Esophagus muscularis mucosa (tissue), 4 donors: ENCODE measurements around the gene NECTIN4. TPM values are rescaled to one million over a fixed set of nuclear protein-coding genes. Genes with fewer than 3 reads are reported as not detected.

Experiments
- DNase-seq: peaks from one replicate; pipeline ENCODE4 v3.0.0-alpha.2; 2017; ENCODE audit errors: extremely low spot score
- H3K27ac ChIP-seq, 4 donors: fragments of 200-600 bp; sonication (generic); replicated peaks in 1 of 4; 1 replicate in 3 of 4; 2 replicates in 1 of 4; pipeline ENCODE4 v1.5.1; 2016 to 2019; ENCODE audit warnings: mild to moderate bottlenecking in 1 of 4
- H3K27me3 ChIP-seq, 4 donors: fragments of 200-600 bp; sonication (generic); one replicate each; pipeline versions ENCODE4 v1.5.1 to v1.6.0; 2016 to 2019
- H3K36me3 ChIP-seq, 4 donors: fragments of 200-600 bp; sonication (generic); one replicate each; pipeline ENCODE4 v1.5.1; 2016 to 2019
- H3K4me1 ChIP-seq, 4 donors: fragments of 200-600 bp; sonication (generic); one replicate each; pipeline ENCODE4 v1.5.1; 2016 to 2019
- H3K4me3 ChIP-seq, 4 donors: fragments of 200-600 bp; sonication (generic); 1 replicate in 2 of 4; 2 replicates in 2 of 4; pipeline ENCODE4 v1.5.1; 2016 to 2019; ENCODE audit warnings: mild to moderate bottlenecking in 4 of 4, moderate library complexity in 1 of 4
- H3K9me3 ChIP-seq, 4 donors: fragments of 200-600 bp; sonication (generic); 1 replicate in 3 of 4; 2 replicates in 1 of 4; pipeline ENCODE4 v1.5.1; 2016 to 2019
- EP300 ChIP-seq: sonication (generic); formaldehyde crosslinking; IDR thresholded peaks from one replicate; pipeline ENCODE4 v1.6.1; 2017; ENCODE audit warnings: antibody characterized with exemption
- POLR2A ChIP-seq: fragments of 450-650 bp; IDR thresholded peaks from one replicate; pipeline ENCODE4 v1.6.1; 2017; ENCODE audit warnings: antibody characterized with exemption, moderate library complexity, mild to moderate bottlenecking, low read depth
- POLR2AphosphoS5 ChIP-seq, 2 donors: sonication (generic); formaldehyde crosslinking; IDR thresholded peaks; one replicate each; pipeline ENCODE4 v1.6.1; 2017; ENCODE audit warnings: antibody characterized with exemption in 2 of 2
- WGBS: methylation state at CpG from one replicate; pipeline ENCODE4 v1.1.5; 2018; 5-methylcytosine and 5-hydroxymethylcytosine counted together
- intact Hi-C: fragments of 100-400 bp; cut with DNase I; formaldehyde crosslinking; loops from one replicate; pipeline ENCODE4 v1.15.1; 2023
- total RNA-seq, 4 donors: library from RNA; depleted of rRNA; stranded (reverse); fragments of >200 nt; gene quantifications; one replicate each; pipeline versions ENCODE4 v1.1.0 to v1.2.1, GENCODE V29; 2016
- TF ChIP-seq, protein P1 (sequence below), 3 experiments: fragments of 200-600 bp in 2 of 3; fragments of 450-650 bp in 1 of 3; sonication (generic) in 2 of 3; IDR thresholded peaks; one replicate each; pipeline ENCODE4 v1.5.1; 2017 to 2019; ENCODE audit warnings: antibody characterized with exemption in 3 of 3, mild to moderate bottlenecking in 2 of 3, moderate library complexity in 1 of 3

Gene NECTIN4
- total RNA-seq, 4 donors from 2014 or later, result not detected

DNA sequence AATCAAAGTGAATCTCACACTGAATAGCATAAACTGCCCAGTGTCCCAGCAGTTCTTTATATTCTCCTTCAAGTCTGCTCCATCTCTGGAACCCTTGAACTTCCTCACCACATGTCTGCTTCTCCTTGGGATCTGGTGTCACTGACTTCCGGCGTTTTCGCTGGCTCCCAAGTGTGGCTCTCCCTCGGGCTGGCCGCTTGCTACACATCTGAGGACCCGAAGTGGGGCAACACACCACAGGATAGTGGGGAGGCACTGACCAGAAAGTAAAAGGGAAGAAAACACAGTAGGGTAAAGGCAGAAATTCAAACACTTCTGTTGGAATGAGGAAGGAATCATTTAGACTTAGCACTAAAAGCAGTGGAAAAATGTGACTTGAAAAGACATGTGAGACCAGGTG, 33.6 kb upstream of the NECTIN4 start:
- WGBS, result 89% methylated on average over 6 of the region's 6 CpGs
- Histone ChIP-seq H3K36me3 (peaks cover 53 to 79% (median 67%) of the 10 kb centered on the region in 4 donors), H3K27ac (no peak overlapping the region), H3K4me1 (peaks cover 29 to 51% (median 39%) of the 10 kb centered on the region in 4 donors), H3K4me3 (no peak overlapping the region), H3K27me3 (no peaks in the 10 kb centered on the region), H3K9me3 (no peaks in the 10 kb centered on the region)
- TF ChIP-seq EP300 (no peak), POLR2AphosphoS5 (IDR thresholded peaks at IDR 0.05) (no peak), POLR2A (no peak)
- TF ChIP-seq, protein P1, sequence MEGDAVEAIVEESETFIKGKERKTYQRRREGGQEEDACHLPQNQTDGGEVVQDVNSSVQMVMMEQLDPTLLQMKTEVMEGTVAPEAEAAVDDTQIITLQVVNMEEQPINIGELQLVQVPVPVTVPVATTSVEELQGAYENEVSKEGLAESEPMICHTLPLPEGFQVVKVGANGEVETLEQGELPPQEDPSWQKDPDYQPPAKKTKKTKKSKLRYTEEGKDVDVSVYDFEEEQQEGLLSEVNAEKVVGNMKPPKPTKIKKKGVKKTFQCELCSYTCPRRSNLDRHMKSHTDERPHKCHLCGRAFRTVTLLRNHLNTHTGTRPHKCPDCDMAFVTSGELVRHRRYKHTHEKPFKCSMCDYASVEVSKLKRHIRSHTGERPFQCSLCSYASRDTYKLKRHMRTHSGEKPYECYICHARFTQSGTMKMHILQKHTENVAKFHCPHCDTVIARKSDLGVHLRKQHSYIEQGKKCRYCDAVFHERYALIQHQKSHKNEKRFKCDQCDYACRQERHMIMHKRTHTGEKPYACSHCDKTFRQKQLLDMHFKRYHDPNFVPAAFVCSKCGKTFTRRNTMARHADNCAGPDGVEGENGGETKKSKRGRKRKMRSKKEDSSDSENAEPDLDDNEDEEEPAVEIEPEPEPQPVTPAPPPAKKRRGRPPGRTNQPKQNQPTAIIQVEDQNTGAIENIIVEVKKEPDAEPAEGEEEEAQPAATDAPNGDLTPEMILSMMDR (IDR thresholded peaks at IDR 0.05), result no peak
- DNase-seq, result no peak
- intact Hi-C loops, result no loop called here

DNA sequence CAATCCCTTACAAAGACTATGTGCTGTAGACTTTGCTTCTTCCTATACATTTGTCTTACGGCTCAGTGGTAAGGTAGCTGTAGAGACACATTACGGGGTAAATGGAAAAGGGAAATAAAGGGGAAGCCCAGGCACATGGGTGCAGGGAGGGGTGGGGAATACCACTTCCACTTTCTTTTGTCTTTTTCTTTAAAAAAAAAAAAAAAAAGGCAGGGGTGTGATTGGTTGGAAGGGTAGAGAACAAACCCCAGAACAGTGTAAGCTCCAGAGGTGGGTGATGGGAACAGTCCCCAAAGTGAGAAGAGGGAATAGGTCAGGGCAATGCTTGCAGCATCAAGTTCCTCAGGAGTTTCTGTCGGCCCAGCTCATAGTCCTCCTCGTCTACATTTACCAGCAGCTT, 32.5 kb upstream of the NECTIN4 start:
- peaks cover 27 to 47% (median 33%) of the 10 kb centered on the region in 4 donors for H3K4me1 ChIP-seq
- TF ChIP-seq POLR2A, result no peak
- peaks cover 48 to 68% (median 59%) of the 10 kb centered on the region in 4 donors for H3K36me3 ChIP-seq
- intact Hi-C loops, result no loop called here
- H3K27me3 ChIP-seq, result no peaks in the 10 kb centered on the region
- H3K27ac ChIP-seq, result no peak overlapping the region
- 71% methylated on average over 4 of the region's 4 CpGs for WGBS
- H3K9me3 ChIP-seq, result no peaks in the 10 kb centered on the region
- H3K4me3 ChIP-seq, result no peak overlapping the region
- DNase-seq, result no peak

DNA sequence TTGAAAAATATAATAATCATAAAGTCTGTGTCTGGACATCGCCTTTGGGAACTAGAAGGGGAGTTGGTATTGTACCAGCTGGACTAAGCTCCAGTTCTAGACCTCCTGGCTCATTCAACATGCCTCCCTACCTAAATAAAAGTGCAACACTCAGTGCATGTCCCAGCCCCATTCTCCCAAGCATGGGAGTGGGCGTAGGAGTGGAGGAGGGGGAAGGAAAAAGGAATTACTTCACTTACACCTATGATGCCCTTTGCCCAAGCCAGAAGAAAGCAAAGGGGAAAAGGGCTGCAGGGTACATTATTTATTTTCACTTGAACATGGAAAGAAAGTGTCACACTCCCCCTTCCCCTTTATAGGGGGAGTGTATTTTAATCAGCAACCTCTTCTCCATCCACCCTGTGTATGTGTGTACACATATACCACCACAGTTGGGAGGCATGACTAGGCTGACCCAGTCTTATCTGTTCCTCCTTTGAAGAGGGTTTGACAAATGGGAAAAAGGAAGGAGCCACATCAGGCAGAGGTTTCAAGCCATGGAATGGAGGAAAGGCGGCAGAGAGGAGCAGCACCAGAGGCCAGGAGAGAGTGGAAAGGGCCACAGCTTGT, 31.8 kb upstream of the NECTIN4 start:
- WGBS, result 86% methylated on average over 3 of the region's 3 CpGs
- intact Hi-C loops, result no loop called here
- H3K4me1 ChIP-seq, result peaks cover 31 to 47% (median 37%) of the 10 kb centered on the region in 4 donors
- no peak for DNase-seq
- H3K9me3 ChIP-seq, result no peaks in the 10 kb centered on the region
- peak overlapping the region in 1 of 4 donors; percentile 95 for H3K27ac ChIP-seq
- TF ChIP-seq EP300, result no peak
- no peak for TF ChIP-seq POLR2AphosphoS5 (IDR thresholded peaks at IDR 0.05)
- TF ChIP-seq, protein P1 (IDR thresholded peaks at IDR 0.05), result no peak
- TF ChIP-seq POLR2A, result no peak
- H3K4me3 ChIP-seq, result no peak overlapping the region
- no peaks in the 10 kb centered on the region for H3K27me3 ChIP-seq
- H3K36me3 ChIP-seq, result peaks cover 46 to 63% (median 54%) of the 10 kb centered on the region in 4 donors

DNA sequence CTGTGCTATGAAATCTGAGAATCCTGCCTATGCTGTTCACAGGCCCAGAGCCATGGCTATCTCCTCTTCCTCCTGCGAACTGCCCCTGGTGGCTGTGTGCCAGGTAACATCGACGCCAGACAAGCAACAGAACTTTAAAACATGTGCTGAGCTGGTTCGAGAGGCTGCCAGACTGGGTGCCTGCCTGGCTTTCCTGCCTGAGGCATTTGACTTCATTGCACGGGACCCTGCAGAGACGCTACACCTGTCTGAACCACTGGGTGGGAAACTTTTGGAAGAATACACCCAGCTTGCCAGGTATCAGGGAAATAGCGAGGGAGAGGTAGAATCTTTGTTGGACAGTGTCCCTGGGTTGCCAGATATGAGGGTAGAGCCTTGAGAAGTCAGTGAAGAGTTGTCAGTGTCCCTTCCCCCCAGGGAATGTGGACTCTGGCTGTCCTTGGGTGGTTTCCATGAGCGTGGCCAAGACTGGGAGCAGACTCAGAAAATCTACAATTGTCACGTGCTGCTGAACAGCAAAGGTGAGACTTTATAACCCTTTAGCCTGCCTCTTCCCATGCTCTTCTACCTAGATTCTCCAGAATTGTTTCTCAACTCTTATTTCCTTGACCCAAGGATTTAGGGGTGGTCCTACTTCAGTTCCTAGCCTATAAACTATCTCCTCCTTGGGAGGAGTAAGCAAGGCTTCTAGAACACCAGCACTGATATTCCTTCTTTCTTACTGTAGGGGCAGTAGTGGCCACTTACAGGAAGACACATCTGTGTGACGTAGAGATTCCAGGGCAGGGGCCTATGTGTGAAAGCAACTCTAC, 29.9 kb upstream of the NECTIN4 start:
- DNase-seq, result no peak
- Histone ChIP-seq H3K27me3 (no peaks in the 10 kb centered on the region), H3K36me3 (peaks cover 38 to 54% (median 45%) of the 10 kb centered on the region in 4 donors), H3K27ac (peak overlapping the region; percentile 93 to 96 (median 95)), H3K4me1 (peaks cover 44 to 64% (median 50%) of the 10 kb centered on the region in 4 donors), H3K4me3 (peak overlapping the region; percentile 88 to 99 (median 96)), H3K9me3 (no peaks in the 10 kb centered on the region)
- 34% methylated on average over 9 of the region's 10 CpGs for WGBS
- TF ChIP-seq POLR2A (no peak), POLR2AphosphoS5 (IDR thresholded peaks at IDR 0.05) (peak in 1 of 2 donors; percentile 47)
- TF ChIP-seq, protein P1 (IDR thresholded peaks at IDR 0.05), result peak in 2 of 3 experiments; percentile 26 to 41
- intact Hi-C loops, result loop anchor here (10.0 kb wide), 1 partner anchor 284 kb away; no protein-coding TSS in a partner anchor
